ENCODE data around the gene RASSF4.

Gene RASSF4

GRCh38 chr10:44965104-44965503 is 5.5 kb downstream of the RASSF4 start:
- DNase-seq: no peak

- no peak for DNase-seq
Observed at GRCh38 chr10:44965651-44966097, 6.1 kb downstream of the RASSF4 start.

GRCh38 chr10:44966129-44966815 is 6.7 kb downstream of the RASSF4 start:
- DNase-seq: peak; percentile 37

- DNase-seq: no peak
Observed at GRCh38 chr10:44966816-44967509, 7.4 kb downstream of the RASSF4 start.

GRCh38 chr10:44967616-44968015 is 8.0 kb downstream of the RASSF4 start:
- DNase-seq: no peak

- no peak for DNase-seq
Observed at GRCh38 chr10:44968091-44968490, 8.5 kb downstream of the RASSF4 start.

GRCh38 chr10:44968500-44969400 is 9.1 kb downstream of the RASSF4 start:
- DNase-seq: no peak

- no peak for DNase-seq
Observed at GRCh38 chr10:44969854-44970253, 10.3 kb downstream of the RASSF4 start.

- DNase-seq: no peak
Observed at GRCh38 chr10:44970812-44971395, 11.3 kb downstream of the RASSF4 start.

GRCh38 chr10:44971434-44971833 is 11.8 kb downstream of the RASSF4 start:
- DNase-seq: no peak

GRCh38 chr10:44971935-44972757 is 12.5 kb downstream of the RASSF4 start:
- DNase-seq: no peak

- DNase-seq: no peak
Observed at GRCh38 chr10:44972874-44973306, 13.3 kb downstream of the RASSF4 start.

GRCh38 chr10:44973323-44974081 is 13.9 kb downstream of the RASSF4 start:
- no peak for DNase-seq

GRCh38 chr10:44974082-44974627 is 14.6 kb downstream of the RASSF4 start:
- no peak for DNase-seq

- peak; percentile 72 for DNase-seq
Observed at GRCh38 chr10:44974628-44975430, 15.2 kb downstream of the RASSF4 start.

- peak; percentile 56 for DNase-seq
Observed at GRCh38 chr10:44975431-44976331, 16.1 kb downstream of the RASSF4 start.

GRCh38 chr10:44976352-44977198 is 17.0 kb downstream of the RASSF4 start:
- DNase-seq: no peak
